Measurements from ENCODE around the gene TNFAIP1.

GRCh38 chr17:28334666-28335200 is 828 bp upstream of the TNFAIP1 start:
- no peak for TF ChIP-seq EZH2phosphoT487 (IDR thresholded peaks at IDR 0.05; ENCODE audit: low read depth)
- TF ChIP-seq, protein P1, sequence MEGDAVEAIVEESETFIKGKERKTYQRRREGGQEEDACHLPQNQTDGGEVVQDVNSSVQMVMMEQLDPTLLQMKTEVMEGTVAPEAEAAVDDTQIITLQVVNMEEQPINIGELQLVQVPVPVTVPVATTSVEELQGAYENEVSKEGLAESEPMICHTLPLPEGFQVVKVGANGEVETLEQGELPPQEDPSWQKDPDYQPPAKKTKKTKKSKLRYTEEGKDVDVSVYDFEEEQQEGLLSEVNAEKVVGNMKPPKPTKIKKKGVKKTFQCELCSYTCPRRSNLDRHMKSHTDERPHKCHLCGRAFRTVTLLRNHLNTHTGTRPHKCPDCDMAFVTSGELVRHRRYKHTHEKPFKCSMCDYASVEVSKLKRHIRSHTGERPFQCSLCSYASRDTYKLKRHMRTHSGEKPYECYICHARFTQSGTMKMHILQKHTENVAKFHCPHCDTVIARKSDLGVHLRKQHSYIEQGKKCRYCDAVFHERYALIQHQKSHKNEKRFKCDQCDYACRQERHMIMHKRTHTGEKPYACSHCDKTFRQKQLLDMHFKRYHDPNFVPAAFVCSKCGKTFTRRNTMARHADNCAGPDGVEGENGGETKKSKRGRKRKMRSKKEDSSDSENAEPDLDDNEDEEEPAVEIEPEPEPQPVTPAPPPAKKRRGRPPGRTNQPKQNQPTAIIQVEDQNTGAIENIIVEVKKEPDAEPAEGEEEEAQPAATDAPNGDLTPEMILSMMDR (IDR thresholded peaks at IDR 0.05; ENCODE audit: low read depth, low read length): no peak

All from OCI-LY3 (cell line).